ENCODE measurements around the gene SDCBP2. TPM values are rescaled to one million over a fixed set of nuclear protein-coding genes. Genes with fewer than 3 reads are reported as not detected.

The SDCBP2 gene
- polyA plus RNA-seq, 1 of the 3 experiments (the other 2 are of a cell fraction) = 3.0 TPM

DNA sequence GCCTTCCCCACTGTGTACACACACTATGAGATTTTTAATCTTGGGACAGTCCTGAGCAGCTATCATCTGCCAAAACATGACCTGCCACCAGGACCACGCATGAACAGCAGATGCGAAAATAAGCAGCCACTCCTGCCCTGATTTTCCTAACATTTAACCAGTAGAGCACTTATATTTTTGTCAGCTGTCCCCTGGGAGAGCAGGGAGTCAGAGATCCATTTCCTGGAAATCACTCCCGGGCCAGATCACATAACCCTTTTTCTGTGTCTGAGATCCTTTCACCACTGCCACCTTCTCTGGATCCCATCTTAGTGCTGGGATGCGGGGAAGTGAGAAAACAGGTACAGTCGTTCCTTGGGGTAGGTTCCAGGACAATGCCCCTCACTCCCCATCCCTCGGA lies 5.7 kb downstream of the SDCBP2 start:
- DNase-seq = no peak
- Histone ChIP-seq H3K36me3 (replicated peaks in 1 of 2; ENCODE audit: control insufficient read depth in 1 of 2, insufficient read depth in 2 of 2, low read length in 1 of 2) (no peaks in the 10 kb centered on the region), H3K27me3 (ENCODE audit: insufficient read depth) (no peaks in the 10 kb centered on the region), H3K9me2 (no peaks in the 10 kb centered on the region), H3K4me1 (ENCODE audit: control insufficient read depth in 1 of 2, insufficient read depth in 2 of 2, low read depth in 1 of 2, low read length in 1 of 2) (peaks cover 32 to 43% of the 10 kb centered on the region in 2 experiments), H3K4me2 (peak overlapping the region; percentile 52), H3K9me3 (no peaks in the 10 kb centered on the region), H3K4me3 (ENCODE audit: low read depth in 2 of 2, low read length in 1 of 2) (no peak overlapping the region), H2AFZ (ENCODE audit: low read depth) (peak overlapping the region; percentile 94), H3K27ac (ENCODE audit: low read depth in 2 of 2, low read length in 1 of 2) (peak overlapping the region; percentile 28 to 98; a peak in 3 of 4 replicates), H4K20me1 (ENCODE audit: insufficient read depth) (no peaks in the 10 kb centered on the region; the same call in 1 of the 2 replicates), H3K79me2 (ENCODE audit: insufficient read depth) (peaks cover 28% of the 10 kb centered on the region), H3F3A (replicated peaks; ENCODE audit: insufficient read depth) (peaks cover 17% of the 10 kb centered on the region), H3K9ac (peak overlapping the region; percentile 57)
- 70% methylated on average over 6 of the region's 6 CpGs for WGBS (ENCODE audit: low lambda C conversion rate)
- CTCF ChIA-PET = interaction anchor here (1.1 to 1.4 kb wide), 3 partner anchors 10 to 145 kb away, joined by 3 read pairs; no protein-coding TSS in a partner anchor
- POLR2A ChIA-PET = no interaction called here
- TF ChIP-seq POLR2AphosphoS5 (IDR thresholded peaks at IDR 0.05; ENCODE audit: low read depth, low read length) (no peak), TAF1 (IDR thresholded peaks at IDR 0.05; ENCODE audit: borderline replicate concordance, low read depth, low read length) (no peak), NRF1 (IDR thresholded peaks at IDR 0.05; ENCODE audit: low read depth, low read length) (no peak), FOSL2 (IDR thresholded peaks at IDR 0.05; ENCODE audit: borderline replicate concordance, low read depth) (no peak), GATA2 (CRISPR knock-in tag; IDR thresholded peaks at IDR 0.05) (no peak), MAX (IDR thresholded peaks at IDR 0.05; ENCODE audit: low read depth) (no peak), FOXJ3 (CRISPR knock-in tag; IDR thresholded peaks at IDR 0.05) (no peak), RAD21 (IDR thresholded peaks at IDR 0.05; ENCODE audit: low read length) (no peak), NFIC (IDR thresholded peaks at IDR 0.05; ENCODE audit: borderline replicate concordance) (no peak)
- TF ChIP-seq, protein P1, sequence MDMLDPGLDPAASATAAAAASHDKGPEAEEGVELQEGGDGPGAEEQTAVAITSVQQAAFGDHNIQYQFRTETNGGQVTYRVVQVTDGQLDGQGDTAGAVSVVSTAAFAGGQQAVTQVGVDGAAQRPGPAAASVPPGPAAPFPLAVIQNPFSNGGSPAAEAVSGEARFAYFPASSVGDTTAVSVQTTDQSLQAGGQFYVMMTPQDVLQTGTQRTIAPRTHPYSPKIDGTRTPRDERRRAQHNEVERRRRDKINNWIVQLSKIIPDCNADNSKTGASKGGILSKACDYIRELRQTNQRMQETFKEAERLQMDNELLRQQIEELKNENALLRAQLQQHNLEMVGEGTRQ (IDR thresholded peaks at IDR 0.05; ENCODE audit: borderline replicate concordance, low read depth, low read length) = no peak
- TF ChIP-seq, protein P2, sequence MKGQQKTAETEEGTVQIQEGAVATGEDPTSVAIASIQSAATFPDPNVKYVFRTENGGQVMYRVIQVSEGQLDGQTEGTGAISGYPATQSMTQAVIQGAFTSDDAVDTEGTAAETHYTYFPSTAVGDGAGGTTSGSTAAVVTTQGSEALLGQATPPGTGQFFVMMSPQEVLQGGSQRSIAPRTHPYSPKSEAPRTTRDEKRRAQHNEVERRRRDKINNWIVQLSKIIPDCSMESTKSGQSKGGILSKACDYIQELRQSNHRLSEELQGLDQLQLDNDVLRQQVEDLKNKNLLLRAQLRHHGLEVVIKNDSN (IDR thresholded peaks at IDR 0.05; ENCODE audit: borderline replicate concordance, low read depth) = no peak
- TF ChIP-seq, protein P3, sequence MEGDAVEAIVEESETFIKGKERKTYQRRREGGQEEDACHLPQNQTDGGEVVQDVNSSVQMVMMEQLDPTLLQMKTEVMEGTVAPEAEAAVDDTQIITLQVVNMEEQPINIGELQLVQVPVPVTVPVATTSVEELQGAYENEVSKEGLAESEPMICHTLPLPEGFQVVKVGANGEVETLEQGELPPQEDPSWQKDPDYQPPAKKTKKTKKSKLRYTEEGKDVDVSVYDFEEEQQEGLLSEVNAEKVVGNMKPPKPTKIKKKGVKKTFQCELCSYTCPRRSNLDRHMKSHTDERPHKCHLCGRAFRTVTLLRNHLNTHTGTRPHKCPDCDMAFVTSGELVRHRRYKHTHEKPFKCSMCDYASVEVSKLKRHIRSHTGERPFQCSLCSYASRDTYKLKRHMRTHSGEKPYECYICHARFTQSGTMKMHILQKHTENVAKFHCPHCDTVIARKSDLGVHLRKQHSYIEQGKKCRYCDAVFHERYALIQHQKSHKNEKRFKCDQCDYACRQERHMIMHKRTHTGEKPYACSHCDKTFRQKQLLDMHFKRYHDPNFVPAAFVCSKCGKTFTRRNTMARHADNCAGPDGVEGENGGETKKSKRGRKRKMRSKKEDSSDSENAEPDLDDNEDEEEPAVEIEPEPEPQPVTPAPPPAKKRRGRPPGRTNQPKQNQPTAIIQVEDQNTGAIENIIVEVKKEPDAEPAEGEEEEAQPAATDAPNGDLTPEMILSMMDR (IDR thresholded peaks at IDR 0.05) = no peak
